DMS 273 treated with DMSO at 0.1 percent for 48 hours (cell line): ENCODE results near the gene CSF2RB.
"Not testable (repeated sequence)": the region's sequence is repeated elsewhere in the genome, so short reads cannot be mapped to it uniquely, and the experiment has no call there.

Source experiments
- DNase-seq: peaks from one replicate; lab custom pipeline; 2025; lab: John Stamatoyannopoulos, UW

Gene CSF2RB

GRCh38 chr22:36968249-36968964, 55.0 kb downstream of the CSF2RB start:
- no peak for DNase-seq

GRCh38 chr22:36971341-36972125, 58.1 kb downstream of the CSF2RB start:
- no peak for DNase-seq

- no peak for DNase-seq
These were observed 63.2 kb downstream of the CSF2RB start for GRCh38 chr22:36976606-36977005.

- DNase-seq: no peak
These were observed 64.0 kb downstream of the CSF2RB start for GRCh38 chr22:36977401-36977861.

DNA sequence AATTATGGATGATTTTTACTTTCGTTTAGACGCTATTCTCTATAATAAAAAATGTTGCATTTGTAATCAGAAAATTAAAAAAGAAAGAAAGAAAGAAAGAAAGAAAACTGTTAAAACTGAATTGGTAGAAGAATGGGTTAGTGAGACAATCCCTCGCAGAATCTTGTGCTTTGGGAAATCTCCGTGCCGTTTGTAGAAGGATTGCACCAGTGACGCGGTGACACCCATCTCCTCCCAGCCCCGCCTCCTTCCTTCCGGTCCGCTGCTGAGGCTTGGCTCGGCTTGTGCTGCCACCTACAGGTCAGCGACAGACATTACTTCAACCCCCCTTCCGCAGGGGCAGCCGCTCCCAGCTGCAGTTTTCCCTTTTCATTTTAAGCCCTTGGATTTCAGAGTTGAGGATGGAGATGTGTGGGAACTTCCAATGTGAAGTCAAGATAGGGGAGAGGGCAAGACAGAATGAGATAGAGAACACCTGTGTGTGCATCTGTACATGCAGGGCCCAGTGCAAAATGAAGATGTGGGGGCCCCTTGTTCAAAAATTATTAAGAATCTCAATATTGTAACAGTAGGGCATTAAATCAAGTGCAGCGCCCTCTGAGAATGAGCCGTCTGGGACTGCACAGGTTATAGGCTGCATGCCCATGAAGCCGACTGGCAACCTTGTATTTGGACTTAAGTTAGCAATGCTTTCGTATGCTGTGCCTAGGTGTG, 64.7 kb downstream of the CSF2RB start:
- DNase-seq: peak; percentile 51

- DNase-seq: no peak
These were observed 65.8 kb downstream of the CSF2RB start for GRCh38 chr22:36979016-36979910.

- no peak for DNase-seq
These were observed 67.9 kb downstream of the CSF2RB start for GRCh38 chr22:36981247-36981775.

DNA sequence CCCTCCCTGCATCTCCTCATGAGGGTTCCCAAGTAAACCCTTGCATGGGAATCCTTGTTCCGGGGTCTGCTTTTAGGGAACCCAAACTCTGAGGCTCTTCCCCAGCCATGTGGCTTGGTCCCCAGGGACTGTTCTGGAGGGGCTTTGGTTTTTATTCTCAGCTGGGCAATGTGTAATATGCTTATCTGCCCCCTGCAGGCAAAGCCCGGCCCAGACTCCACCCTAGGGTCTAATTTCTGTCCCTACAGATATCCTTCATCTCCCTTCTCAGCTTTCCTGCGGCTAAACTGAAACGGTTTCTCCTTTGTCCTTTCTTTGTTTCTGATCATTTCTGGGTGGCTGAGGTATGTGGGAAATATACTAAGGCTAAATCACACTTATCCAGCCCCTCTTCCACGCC, 68.7 kb downstream of the CSF2RB start:
- no peak for DNase-seq

GRCh38 chr22:36985211-36985889, 71.9 kb downstream of the CSF2RB start:
- DNase-seq: no peak

DNA sequence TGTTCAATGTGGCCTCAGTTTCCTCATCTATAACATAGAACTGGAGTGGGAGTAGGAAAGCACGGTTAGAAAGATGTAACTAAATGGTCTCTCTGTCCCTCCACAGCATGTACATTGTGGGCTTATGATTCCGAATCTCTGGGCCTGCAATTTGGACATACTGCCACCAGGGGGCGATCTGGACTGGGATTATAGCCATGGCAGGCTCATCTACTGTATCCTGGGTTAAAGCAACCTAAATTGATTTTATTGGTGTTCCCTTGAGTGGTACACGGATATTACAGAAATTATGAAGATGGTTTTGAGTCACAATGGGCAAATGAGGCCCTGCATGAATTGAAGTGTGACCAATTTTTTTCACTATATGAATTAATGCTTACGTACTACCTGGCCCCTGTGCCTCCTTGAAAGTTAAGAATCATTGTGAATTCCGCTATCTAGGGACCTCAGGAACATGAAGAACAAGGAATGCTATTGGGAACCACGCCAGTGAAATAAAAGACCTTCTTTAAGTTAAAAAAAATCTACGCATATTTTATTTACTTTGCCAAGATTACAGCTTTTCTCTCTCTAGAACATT, 72.9 kb downstream of the CSF2RB start:
- no peak for DNase-seq

- no peak for DNase-seq
These were observed 74.8 kb downstream of the CSF2RB start for GRCh38 chr22:36988075-36988832.

GRCh38 chr22:36989012-36989411, 75.6 kb downstream of the CSF2RB start:
- not testable (repeated sequence) for DNase-seq
